CD4-positive, alpha-beta memory T cell (primary cell): Measurements from ENCODE around the gene RANBP3. TPM values are rescaled to one million over a fixed set of nuclear protein-coding genes. Genes with fewer than 3 reads are reported as not detected.
A peak's percentile ranks its signal among the peaks of the same experiment; 100 is the strongest.

Source experiments
- CTCF ChIA-PET: fragments of 350-600 bp; sonication (Branson Sonifier 250); formaldehyde crosslinking; loops from one replicate; lab custom pipeline; 2021; ENCODE audit warnings: inconsistent platforms; ENCODE audit not compliant: partially characterized antibody; lab: Charles Lee
- POLR2A ChIA-PET: fragments of 350-600 bp; sonication (Branson Sonifier 250); formaldehyde crosslinking; loops from one replicate; lab custom pipeline; 2021; ENCODE audit not compliant: partially characterized antibody; lab: Charles Lee
- DNase-seq, 5 donors: peaks; one replicate each; pipeline versions ENCODE4 v3.0.0 to v3.0.0-alpha.2; 2020 to 2022; ENCODE audit warnings: mixed read lengths in 1 of 5
- H3K27ac ChIP-seq: one replicate; pipeline ENCODE4 v1.7.0; 2013; ENCODE audit warnings: low read depth, low read length
- H3K27me3 ChIP-seq: 2 replicates; pipeline ENCODE4 v1.7.0; 2013; ENCODE audit warnings: mild to moderate bottlenecking, low read length, moderate library complexity; ENCODE audit not compliant: insufficient read depth
- H3K36me3 ChIP-seq: 2 replicates; pipeline ENCODE4 v1.7.0; 2013; ENCODE audit warnings: mild to moderate bottlenecking, low read length, moderate library complexity; ENCODE audit not compliant: insufficient read depth
- H3K4me1 ChIP-seq: 2 replicates; pipeline ENCODE4 v1.7.0; 2013; ENCODE audit warnings: mild to moderate bottlenecking, low read length, moderate library complexity; ENCODE audit not compliant: insufficient read depth
- H3K4me3 ChIP-seq, 2 donors: one replicate each; pipeline ENCODE4 v1.7.0; 2013; ENCODE audit warnings: low read length in 2 of 2, mild to moderate bottlenecking in 1 of 2
- H3K9me3 ChIP-seq, 2 donors: one replicate each; pipeline ENCODE4 v1.7.0; 2013; ENCODE audit warnings: low read length in 2 of 2, control low read depth in 1 of 2; ENCODE audit not compliant: control insufficient read depth in 1 of 2
- H3K27ac Mint-ChIP-seq, 7 donors: one replicate each; pipeline ENCODE4 v1.8.0; 2020 to 2021; ENCODE audit warnings: mixed read lengths in 7 of 7, mild to moderate bottlenecking in 6 of 7, inconsistent platforms in 3 of 7, moderate library complexity in 3 of 7
- H3K27me3 Mint-ChIP-seq, 2 donors: one replicate each; pipeline ENCODE4 v1.8.0; 2020 to 2021; ENCODE audit warnings: mixed read lengths in 2 of 2
- H3K36me3 Mint-ChIP-seq, 2 donors: one replicate each; pipeline ENCODE4 v1.8.0; 2020 to 2021; ENCODE audit warnings: mixed read lengths in 2 of 2, inconsistent platforms in 1 of 2, mild to moderate bottlenecking in 1 of 2
- H3K4me1 Mint-ChIP-seq, 4 donors: one replicate each; pipeline ENCODE4 v1.8.0; 2020 to 2021; ENCODE audit warnings: mixed read lengths in 4 of 4, mild to moderate bottlenecking in 1 of 4
- H3K4me3 Mint-ChIP-seq, 8 donors: one replicate each; pipeline ENCODE4 v1.8.0; 2020 to 2021; ENCODE audit warnings: mixed read lengths in 8 of 8, mild to moderate bottlenecking in 7 of 8, moderate library complexity in 6 of 8, inconsistent platforms in 3 of 8
- H3K9me3 Mint-ChIP-seq, 8 donors: one replicate each; pipeline ENCODE4 v1.8.0; 2020 to 2021; ENCODE audit warnings: mixed read lengths in 8 of 8, mild to moderate bottlenecking in 5 of 8, inconsistent platforms in 3 of 8, moderate library complexity in 1 of 8
- intact Hi-C: fragments of 100-400 bp; cut with micrococcal nuclease; formaldehyde crosslinking; loops from one replicate; pipeline ENCODE4 v1.15.1; 2023
- polyA plus RNA-seq, 2 donors: library from polyadenylated mRNA; unstranded; fragments of 300-500 nt; fragmentation: Illumina TruSeq; gene quantifications; one replicate each; pipeline ENCODE4 v1.2.3, GENCODE V29; 2021
- total RNA-seq, 2 experiments: library from RNA; stranded (reverse); gene quantifications; one replicate each; pipeline ENCODE4 v1.2.3, GENCODE V29; 2021

The RANBP3 gene
- total and polyA plus RNA-seq, 4 experiments from 2014 or later, result 3.4 to 94.9 (median 47.9) TPM

- POLR2A ChIA-PET, result interaction anchor here (1.0 kb wide), 1 partner anchor 51 kb away, joined by 3 read pairs; no protein-coding TSS in a partner anchor
- no peaks in the 10 kb centered on the region for H3K27me3 Mint-ChIP-seq
- Histone ChIP-seq H3K27ac (no peak overlapping the region), H3K4me3 (no peak overlapping the region), H3K9me3 (no peaks in the 10 kb centered on the region), H3K36me3 (no peaks in the 10 kb centered on the region), H3K4me1 (peaks cover 96% of the 10 kb centered on the region), H3K27me3 (no peaks in the 10 kb centered on the region)
- H3K27ac Mint-ChIP-seq, result peak overlapping the region in 6 of 7 donors; percentile 12 to 81 (median 76)
- CTCF ChIA-PET, result interaction anchor here (1.2 to 3.5 kb wide), 2 partner anchors 11 to 31 kb away, joined by 4 to 27 read pairs; no protein-coding TSS in a partner anchor
- peaks cover 50 to 95% (median 78%) of the 10 kb centered on the region in 4 donors for H3K4me1 Mint-ChIP-seq
- intact Hi-C loops, result no loop called here
- peak overlapping the region in 2 of 8 donors; percentile 20 to 34 for H3K4me3 Mint-ChIP-seq
- peaks cover 3 to 26% of the 10 kb centered on the region in 2 donors for H3K36me3 Mint-ChIP-seq
- no peak for DNase-seq
- no peaks in the 10 kb centered on the region for H3K9me3 Mint-ChIP-seq
Observed at GRCh38 chr19:5956323-5956722, 21.6 kb downstream of the RANBP3 start.

- Mint-ChIP-seq H3K4me3 (peak overlapping the region in 1 of 8 donors; percentile 4), H3K27ac (peak overlapping the region in 3 of 7 donors; percentile 18 to 62 (median 57)), H3K4me1 (peaks cover 54 to 95% (median 79%) of the 10 kb centered on the region in 4 donors), H3K27me3 (no peaks in the 10 kb centered on the region), H3K9me3 (no peaks in the 10 kb centered on the region), H3K36me3 (peaks cover 3 to 26% of the 10 kb centered on the region in 2 donors)
- Histone ChIP-seq H3K36me3 (no peaks in the 10 kb centered on the region), H3K9me3 (no peaks in the 10 kb centered on the region), H3K27me3 (no peaks in the 10 kb centered on the region), H3K4me1 (peaks cover 96% of the 10 kb centered on the region), H3K27ac (no peak overlapping the region), H3K4me3 (no peak overlapping the region)
- ChIA-PET CTCF (interaction anchor here (1.2 to 3.5 kb wide), 2 partner anchors 12 to 32 kb away, joined by 4 to 27 read pairs; no protein-coding TSS in a partner anchor), POLR2A (interaction anchor here (1.0 kb wide), 1 partner anchor 51 kb away, joined by 3 read pairs; no protein-coding TSS in a partner anchor)
- intact Hi-C loops, result no loop called here
- DNase-seq, result no peak
Observed at GRCh38 chr19:5955636-5955935, 22.4 kb downstream of the RANBP3 start.

GRCh38 chr19:5954293-5954692 is 23.6 kb downstream of the RANBP3 start:
- peaks cover 62 to 95% (median 81%) of the 10 kb centered on the region in 4 donors for H3K4me1 Mint-ChIP-seq
- Histone ChIP-seq H3K4me3 (peak overlapping the region in 1 of 2 donors; percentile 44), H3K36me3 (no peaks in the 10 kb centered on the region), H3K9me3 (no peaks in the 10 kb centered on the region), H3K4me1 (peaks cover 96% of the 10 kb centered on the region), H3K27ac (peak overlapping the region; percentile 47), H3K27me3 (no peaks in the 10 kb centered on the region)
- intact Hi-C loops, result no loop called here
- peak overlapping the region; percentile 83 to 96 (median 93) for H3K27ac Mint-ChIP-seq
- no peaks in the 10 kb centered on the region for H3K9me3 Mint-ChIP-seq
- ChIA-PET POLR2A (interaction anchor here (0.7 to 1.7 kb wide), 4 partner anchors 8 to 50 kb away, joined by 3 to 7 read pairs (median 5); no protein-coding TSS in a partner anchor), CTCF (interaction anchor here (1.3 to 7.1 kb wide), 2 partner anchors 13 to 150 kb away, joined by 3 to 60 read pairs; no protein-coding TSS in a partner anchor)
- no peaks in the 10 kb centered on the region for H3K27me3 Mint-ChIP-seq
- peaks cover 3 to 31% of the 10 kb centered on the region in 2 donors for H3K36me3 Mint-ChIP-seq
- DNase-seq, result no peak
- peak overlapping the region in 7 of 8 donors; percentile 15 to 80 (median 74) for H3K4me3 Mint-ChIP-seq

- H3K4me1 ChIP-seq, result peaks cover 96% of the 10 kb centered on the region
- Mint-ChIP-seq H3K4me1 (peaks cover 64 to 95% (median 81%) of the 10 kb centered on the region in 4 donors), H3K27me3 (no peaks in the 10 kb centered on the region), H3K36me3 (peaks cover 3 to 35% of the 10 kb centered on the region in 2 donors), H3K4me3 (peak overlapping the region; percentile 61 to 80 (median 73)), H3K27ac (peak overlapping the region; percentile 83 to 96 (median 93)), H3K9me3 (no peaks in the 10 kb centered on the region)
- H3K27me3 ChIP-seq, result no peaks in the 10 kb centered on the region
- peak overlapping the region in 1 of 2 donors; percentile 44 for H3K4me3 ChIP-seq
- POLR2A ChIA-PET, result interaction anchor here (0.7 to 1.7 kb wide), 5 partner anchors 9 to 50 kb away, joined by 3 to 7 read pairs (median 5); partner anchors contain the start of gene VMAC
- H3K9me3 ChIP-seq, result no peaks in the 10 kb centered on the region
- intact Hi-C loops, result no loop called here
- H3K36me3 ChIP-seq, result no peaks in the 10 kb centered on the region
- H3K27ac ChIP-seq, result peak overlapping the region; percentile 47
- CTCF ChIA-PET, result interaction anchor here (0.7 to 7.1 kb wide), 4 partner anchors 9 to 149 kb away, joined by 3 to 60 read pairs (median 4); no protein-coding TSS in a partner anchor
- DNase-seq, result peak in 2 of 5 donors; percentile 23 to 34
Observed at GRCh38 chr19:5953680-5954213, 24.2 kb downstream of the RANBP3 start.

- intact Hi-C loops, result no loop called here
- POLR2A ChIA-PET, result interaction anchor here (1.1 to 6.7 kb wide), 3 partner anchors 9 to 49 kb away, joined by 6 to 104 read pairs (median 7); partner anchors contain the start of gene VMAC
- H3K4me3 ChIP-seq, result peak overlapping the region in 1 of 2 donors; percentile 44
Observed at GRCh38 chr19:5953030-5953589, 24.8 kb downstream of the RANBP3 start.

GRCh38 chr19:5952193-5953029 is 25.5 kb downstream of the RANBP3 start:
- peaks cover 66 to 95% (median 83%) of the 10 kb centered on the region in 4 donors for H3K4me1 Mint-ChIP-seq
- peak overlapping the region; percentile 47 for H3K27ac ChIP-seq
- no peak for DNase-seq
- no peaks in the 10 kb centered on the region for H3K9me3 Mint-ChIP-seq
- no peaks in the 10 kb centered on the region for H3K36me3 ChIP-seq
- H3K36me3 Mint-ChIP-seq, result peaks cover 0 to 36% of the 10 kb centered on the region in 2 donors
- H3K4me3 Mint-ChIP-seq, result peak overlapping the region in 6 of 8 donors; percentile 21 to 75 (median 63)
- ChIA-PET CTCF (interaction anchor here (0.6 to 7.1 kb wide), 5 partner anchors 15 to 443 kb away, joined by 3 to 60 read pairs (median 3); no protein-coding TSS in a partner anchor), POLR2A (interaction anchor here (1.1 to 6.7 kb wide), 3 partner anchors 10 to 48 kb away, joined by 6 to 104 read pairs (median 23); partner anchors contain the start of genes RANBP3 and VMAC)
- peak overlapping the region; percentile 83 to 96 (median 93) for H3K27ac Mint-ChIP-seq
- H3K4me3 ChIP-seq, result no peak overlapping the region
- intact Hi-C loops, result no loop called here
- no peaks in the 10 kb centered on the region for H3K27me3 ChIP-seq
- H3K27me3 Mint-ChIP-seq, result no peaks in the 10 kb centered on the region
- peaks cover 96% of the 10 kb centered on the region for H3K4me1 ChIP-seq
- H3K9me3 ChIP-seq, result no peaks in the 10 kb centered on the region

More at GRCh38 chr19:5953030-5953589, 24.8 kb downstream of the RANBP3 start:
- Mint-ChIP-seq H3K4me1 (peaks cover 66 to 95% (median 83%) of the 10 kb centered on the region in 4 donors), H3K27me3 (no peaks in the 10 kb centered on the region), H3K36me3 (peaks cover 3 to 38% of the 10 kb centered on the region in 2 donors), H3K27ac (peak overlapping the region; percentile 83 to 96 (median 93)), H3K9me3 (no peaks in the 10 kb centered on the region), H3K4me3 (peak overlapping the region in 7 of 8 donors; percentile 61 to 80 (median 74))
- DNase-seq, result no peak
- Histone ChIP-seq H3K4me1 (peaks cover 96% of the 10 kb centered on the region), H3K27me3 (no peaks in the 10 kb centered on the region), H3K9me3 (no peaks in the 10 kb centered on the region), H3K36me3 (no peaks in the 10 kb centered on the region), H3K27ac (peak overlapping the region; percentile 47)
- CTCF ChIA-PET, result interaction anchor here (0.7 to 7.1 kb wide), 3 partner anchors 9 to 18 kb away, joined by 3 to 60 read pairs (median 4); no protein-coding TSS in a partner anchor
